Activated CD4-positive, CD25-positive, alpha-beta regulatory T cell treated with anti-CD3 and anti-CD28 coated beads, Interleukin-2, amount 50 U/mL, for 16 hours (primary cell): ENCODE data around the gene SMURF1.

ENCODE experiments used
- DNase-seq: peaks from one replicate; pipeline ENCODE4 v3.0.0-alpha.2; 2020; ENCODE audit warnings: low read depth, low spot score

Gene SMURF1

GRCh38 chr7:99141841-99142726 is 1.8 kb downstream of the SMURF1 start:
- peak; percentile 51 for DNase-seq

DNA sequence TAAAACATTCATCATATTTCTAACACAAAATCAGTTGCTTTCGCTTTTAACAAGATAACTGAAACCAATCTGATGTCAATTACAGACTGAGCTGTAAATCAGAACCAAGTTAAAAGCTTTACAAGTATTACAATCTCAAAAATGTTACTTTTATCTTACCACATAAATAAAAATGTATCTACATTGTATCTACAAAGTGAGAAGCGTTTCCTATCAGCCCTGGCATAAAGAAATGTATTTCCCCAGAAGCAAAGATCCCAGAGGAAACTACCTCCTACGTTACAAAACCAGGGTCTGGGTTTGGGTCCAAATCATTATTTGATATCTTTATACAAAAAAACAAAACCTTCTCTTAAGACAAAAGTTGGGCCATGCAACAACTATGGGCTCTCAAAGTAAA is 2.6 kb downstream of the SMURF1 start:
- no peak for DNase-seq

GRCh38 chr7:99140813-99141212 is 3.1 kb downstream of the SMURF1 start:
- no peak for DNase-seq

DNA sequence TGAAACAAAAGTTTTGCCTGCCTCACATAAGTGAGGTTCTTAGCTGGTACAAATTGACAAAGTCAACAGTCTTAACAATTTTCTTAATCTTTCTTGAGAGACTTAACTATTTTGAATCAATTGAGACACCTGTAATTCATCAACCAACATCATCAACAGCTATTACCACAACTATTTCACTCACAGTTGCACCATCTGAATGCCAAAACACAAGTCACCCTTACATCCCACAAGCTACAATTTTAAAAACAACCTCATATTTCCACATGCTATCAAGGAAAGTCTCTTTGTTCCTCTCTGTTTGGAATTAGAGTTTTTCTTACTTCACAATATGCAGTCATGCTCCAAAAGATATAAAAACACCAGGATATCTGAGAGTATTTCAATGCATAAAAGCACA is 4.9 kb downstream of the SMURF1 start:
- DNase-seq, result no peak

DNA sequence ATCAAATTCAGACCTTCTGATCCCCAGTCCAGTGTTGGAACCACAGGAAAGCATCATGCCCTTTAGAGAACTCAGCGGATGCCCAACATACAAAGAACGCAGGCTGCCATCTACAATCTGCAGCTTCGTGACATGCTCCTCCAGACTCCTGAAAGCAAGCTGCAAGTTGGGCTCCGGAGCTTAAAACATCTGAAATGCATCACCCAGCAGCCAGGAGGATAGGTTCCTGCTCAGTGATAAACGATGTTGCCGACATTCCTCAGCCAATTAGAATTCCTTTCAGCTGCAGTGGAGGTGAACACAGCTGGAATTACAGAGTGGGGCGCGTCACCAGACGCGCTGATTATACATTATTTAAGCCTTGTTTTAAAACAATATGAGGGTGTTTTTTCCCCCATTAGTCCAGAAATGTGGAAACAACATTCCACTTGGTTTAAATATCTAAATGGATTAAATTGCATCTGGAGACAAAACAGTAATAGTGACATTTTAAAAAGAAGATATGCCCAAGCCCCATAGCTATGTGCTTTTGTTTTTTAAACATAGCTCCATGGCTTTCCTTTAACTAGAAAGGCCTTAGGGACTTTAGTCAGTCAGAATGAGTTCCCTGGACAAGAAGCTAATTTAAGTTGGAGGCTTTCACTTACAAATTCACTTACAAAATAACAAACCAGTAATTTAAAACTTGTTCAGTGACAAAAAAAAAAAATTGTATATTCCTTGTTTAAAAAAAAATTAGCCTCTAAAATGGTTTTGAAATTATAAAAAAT is 6.3 kb downstream of the SMURF1 start:
- no peak for DNase-seq

- no peak for DNase-seq
Measured at GRCh38 chr7:99135938-99136337, 8.0 kb downstream of the SMURF1 start.

DNA sequence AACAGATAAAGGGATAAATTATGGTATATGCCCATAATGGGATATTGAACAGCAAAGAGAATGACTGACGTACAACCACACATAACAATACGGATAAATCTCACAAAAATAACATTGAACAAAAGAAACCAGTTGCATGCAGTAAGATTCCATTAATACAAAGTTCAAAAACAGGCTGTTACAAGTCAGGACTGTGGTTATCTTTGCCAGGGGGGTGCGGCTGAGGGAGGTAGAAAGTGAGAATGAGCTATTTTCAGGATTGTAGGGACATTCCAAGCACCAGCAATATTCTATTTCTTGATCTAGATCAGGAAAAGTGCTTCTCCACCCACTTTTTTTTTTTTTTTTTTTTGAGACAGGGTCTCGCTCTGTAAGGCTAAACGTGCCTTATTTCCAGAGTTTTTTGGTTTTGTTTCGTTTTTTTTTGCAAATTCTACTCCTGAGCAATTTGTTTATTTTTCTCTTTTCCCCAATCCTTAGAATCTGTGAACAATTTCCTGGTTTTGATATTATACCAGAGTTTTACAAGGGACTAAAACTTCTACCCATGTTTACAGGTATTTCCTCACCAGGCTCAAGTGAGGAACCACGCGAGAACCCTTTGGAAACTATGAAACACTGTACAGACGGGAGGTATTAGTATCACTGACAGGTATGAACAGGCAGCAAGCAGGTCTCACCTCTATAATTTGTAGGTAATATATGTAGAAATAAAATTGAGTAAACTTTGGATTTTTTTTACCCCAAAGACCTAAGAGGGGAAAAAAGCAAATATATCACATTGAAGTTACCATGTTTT is 9.9 kb downstream of the SMURF1 start:
- DNase-seq, result no peak

GRCh38 chr7:99132595-99133321 is 11.2 kb downstream of the SMURF1 start:
- no peak for DNase-seq

DNA sequence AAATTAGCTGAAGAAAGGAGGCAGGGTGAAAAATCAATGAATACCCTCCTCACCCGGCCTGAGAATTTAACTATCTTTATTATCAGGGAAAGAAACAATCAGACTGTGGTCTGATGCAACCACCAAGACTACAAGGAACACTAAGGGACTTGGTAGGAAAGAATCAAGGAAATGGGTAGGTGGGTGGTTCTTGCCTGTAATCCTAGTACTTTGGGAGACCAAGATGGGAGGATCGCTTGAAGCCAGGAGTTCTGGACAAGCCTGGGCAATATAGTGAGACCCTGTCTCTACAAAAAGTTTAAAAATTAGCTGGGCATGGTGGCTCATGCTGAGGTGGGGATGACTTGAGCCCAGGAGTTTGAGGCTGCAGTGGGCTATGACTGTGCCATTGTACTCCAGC is 12.6 kb downstream of the SMURF1 start:
- no peak for DNase-seq

DNA sequence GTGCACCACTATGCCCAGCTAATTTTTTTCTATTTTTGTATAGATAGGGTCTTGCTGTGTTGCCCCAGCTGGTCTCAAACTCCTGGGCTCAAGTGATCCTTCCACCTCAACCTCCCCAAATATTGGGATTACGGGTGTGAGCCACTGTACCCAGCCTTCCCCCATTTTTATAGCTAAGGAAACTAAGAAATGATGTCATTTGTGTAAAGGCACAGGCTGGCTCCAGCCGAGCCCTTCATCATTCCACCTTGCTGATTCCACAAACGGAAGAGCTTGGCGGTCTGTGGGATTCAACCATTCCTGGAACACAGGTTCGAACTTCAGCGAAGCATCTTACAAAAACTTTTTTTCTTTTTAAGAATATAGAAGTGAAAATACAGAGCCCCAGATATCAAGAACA is 14.4 kb downstream of the SMURF1 start:
- no peak for DNase-seq

GRCh38 chr7:99129001-99129400 is 14.9 kb downstream of the SMURF1 start:
- DNase-seq, result no peak

DNA sequence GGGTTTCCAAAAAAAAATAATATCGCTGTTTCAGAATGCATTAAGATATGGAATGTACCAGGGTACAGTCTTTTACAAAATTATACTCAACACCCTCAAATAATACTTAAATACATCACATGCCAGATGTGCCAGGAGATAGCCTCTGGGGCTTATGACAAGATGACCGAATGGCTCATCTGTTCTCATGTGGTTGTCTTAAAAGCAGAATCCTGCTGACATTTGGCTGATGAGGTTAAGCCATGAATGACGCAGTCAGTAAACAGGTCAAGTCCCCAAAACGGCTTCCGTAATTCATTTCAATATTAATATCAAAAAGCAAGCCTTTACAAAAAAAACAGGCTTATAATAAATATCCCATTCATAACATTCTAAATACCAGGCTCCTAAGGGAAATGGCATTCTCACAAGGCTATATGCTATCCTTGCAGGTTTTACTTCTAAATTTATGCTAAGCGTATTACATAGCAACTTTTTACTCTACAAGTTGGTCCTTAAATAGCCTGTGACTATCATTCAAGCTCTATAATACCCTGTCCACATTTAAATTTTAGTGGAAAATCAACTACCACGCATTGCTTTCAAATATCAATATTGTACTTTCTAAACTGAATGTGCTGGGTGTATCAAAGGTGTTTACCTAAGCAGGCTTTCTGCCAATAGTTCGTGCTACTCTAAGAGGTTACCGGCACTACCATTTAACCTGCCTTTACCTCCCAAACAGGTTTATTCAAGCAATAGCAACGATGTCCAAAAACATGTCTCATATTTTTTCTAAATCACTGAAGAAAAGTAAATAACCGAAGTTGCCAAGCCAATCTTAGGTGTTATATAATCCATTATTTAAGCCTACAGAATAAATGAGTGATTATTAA is 15.6 kb downstream of the SMURF1 start:
- no peak for DNase-seq

DNA sequence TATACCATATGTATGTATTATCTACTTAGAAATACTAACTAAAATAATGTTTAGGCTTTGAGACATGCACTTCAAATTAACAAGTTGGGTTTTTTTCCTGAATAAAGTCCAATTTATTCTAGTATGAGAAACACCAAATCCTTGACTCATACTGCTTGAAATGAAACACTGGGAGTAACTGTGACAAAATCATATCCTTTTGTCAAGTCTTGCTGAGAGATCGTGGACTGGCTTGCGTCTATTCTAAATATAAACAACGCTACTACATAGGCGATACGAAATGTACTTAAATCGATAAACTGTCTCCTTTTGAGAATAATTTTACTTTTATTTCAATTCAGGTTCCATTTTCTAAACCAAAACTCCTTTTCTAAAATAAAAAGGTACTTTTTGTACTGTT is 16.3 kb downstream of the SMURF1 start:
- no peak for DNase-seq

- DNase-seq, result no peak
Measured at GRCh38 chr7:99126921-99127553, 16.9 kb downstream of the SMURF1 start.

- no peak for DNase-seq
Measured at GRCh38 chr7:99125505-99125865, 18.4 kb downstream of the SMURF1 start.

DNA sequence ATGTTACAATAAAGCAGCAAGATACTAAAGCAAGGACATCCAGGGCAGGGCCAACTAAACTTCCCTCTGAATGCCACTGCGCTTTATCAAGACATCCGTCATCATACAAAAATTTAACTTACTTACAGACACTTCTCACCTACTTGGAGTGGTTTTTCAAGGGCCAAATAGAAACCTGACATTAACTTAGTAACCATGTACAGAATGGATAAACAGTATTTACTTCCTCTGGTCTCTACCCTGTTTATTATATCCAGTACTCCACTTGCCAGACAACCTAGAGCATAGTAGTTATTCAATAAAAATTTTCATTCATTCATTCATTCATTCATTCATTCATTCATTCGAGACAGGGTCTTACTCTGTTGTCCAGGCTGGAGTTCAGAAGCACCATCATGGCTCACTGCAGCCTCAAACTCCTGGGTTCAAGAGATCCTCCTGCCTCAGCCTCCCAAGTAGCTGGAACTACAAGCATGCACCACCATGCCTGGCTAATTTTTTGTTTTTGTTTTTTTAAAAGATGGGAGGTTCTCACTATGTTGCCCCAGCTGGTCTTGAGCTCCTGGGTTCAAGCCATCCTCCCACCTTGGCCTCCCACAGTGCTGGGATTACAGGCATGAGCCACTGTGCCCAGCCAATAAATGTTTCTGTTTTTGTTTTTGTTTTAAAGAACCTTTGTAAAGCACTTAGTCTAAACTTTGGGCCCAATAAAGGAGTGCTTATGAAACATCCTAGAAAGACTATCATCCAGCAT is 19.0 kb downstream of the SMURF1 start:
- no peak for DNase-seq

- DNase-seq, result no peak
Measured at GRCh38 chr7:99124236-99124635, 19.7 kb downstream of the SMURF1 start.

GRCh38 chr7:99123571-99124033 is 20.3 kb downstream of the SMURF1 start:
- no peak for DNase-seq

DNA sequence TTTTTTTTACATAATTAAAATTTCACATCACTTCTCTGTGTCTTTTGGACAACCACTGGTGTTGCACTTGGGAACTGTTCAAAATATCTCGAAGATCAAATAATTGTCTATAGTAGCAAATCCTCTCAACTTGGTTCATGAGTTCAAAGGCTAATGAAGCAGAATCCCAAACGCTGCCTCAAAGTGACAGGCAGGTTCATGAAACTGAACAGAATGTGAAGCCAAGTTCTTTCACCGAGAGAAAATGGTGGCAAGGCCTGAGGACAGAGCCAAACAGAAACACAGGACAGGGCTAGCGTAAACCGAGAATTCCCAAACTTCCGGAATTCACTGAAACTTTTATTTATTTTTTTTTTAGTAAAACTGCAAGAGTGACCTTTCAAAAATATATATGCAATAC is 21.1 kb downstream of the SMURF1 start:
- no peak for DNase-seq
